Frontal cortex (tissue), 4 donors: ENCODE data around the gene TIAM1. TPM values are rescaled to one million over a fixed set of nuclear protein-coding genes. Genes with fewer than 3 reads are reported as not detected.

Experiments used
- DNase-seq, 2 donors: peaks; one replicate each; pipeline ENCODE4 v3.0.0; 2012; ENCODE audit warnings: low spot score in 2 of 2
- FAIRE-seq: peaks from 2 replicates; lab custom pipeline; 2012; peaks lifted over from hg19 to GRCh38; lab: Jason Lieb, UNC
- total RNA-seq: library from RNA; depleted of rRNA; stranded (reverse); fragments of >200 nt; gene quantifications from one replicate; pipeline ENCODE4 v1.2.3, GENCODE V29; 2014
- donor health status: control.
- donor health status: control.
- donor health status: control.

Gene TIAM1
- total RNA-seq, 1 donor from 2014 or later, result 26.5 TPM

DNA sequence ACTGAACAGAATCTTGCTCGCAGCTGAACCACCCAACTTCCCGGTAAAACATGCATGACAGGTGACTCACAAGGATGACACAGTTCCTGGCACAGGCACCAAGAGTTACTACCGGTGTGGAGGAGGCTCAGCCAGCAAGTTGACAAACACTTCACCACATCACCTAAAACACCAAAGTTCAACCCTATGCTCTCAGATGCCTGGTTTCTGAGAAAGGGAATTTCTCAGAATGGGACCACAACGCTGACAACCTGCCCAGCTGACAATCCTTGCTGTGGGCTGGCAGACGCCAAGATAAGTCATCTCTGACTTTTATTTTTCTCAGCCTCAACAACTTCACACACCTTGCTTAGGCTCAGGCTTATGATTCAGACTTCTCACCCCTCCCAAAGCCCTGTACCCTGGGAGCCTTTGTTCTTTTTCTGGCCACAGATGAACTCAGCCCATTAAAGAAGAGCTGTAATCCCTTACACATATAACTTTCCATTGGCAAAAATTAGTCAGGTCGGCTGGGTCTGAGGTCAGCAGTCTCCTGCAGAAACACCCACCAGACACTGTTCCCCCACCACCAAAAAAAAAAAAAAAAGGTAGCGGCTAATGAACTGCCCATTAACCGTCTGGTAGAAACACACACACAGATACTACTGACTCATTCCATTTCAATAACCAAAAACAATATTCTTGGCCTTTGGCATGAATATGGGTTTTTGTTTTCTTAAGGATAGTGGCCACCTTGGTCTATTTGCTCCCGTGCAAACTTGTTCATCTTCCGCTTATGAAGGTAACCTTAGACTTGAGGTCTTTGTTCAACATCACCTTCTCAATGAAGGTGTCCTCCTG, 10.8 kb upstream of the TIAM1 start:
- no peak for FAIRE-seq
- DNase-seq, result no peak

GRCh38 chr21:31354122-31354521, 10.1 kb upstream of the TIAM1 start:
- no peak for DNase-seq
- FAIRE-seq, result no peak

GRCh38 chr21:31352836-31353235, 8.8 kb upstream of the TIAM1 start:
- FAIRE-seq, result no peak

GRCh38 chr21:31351960-31352359, 7.9 kb upstream of the TIAM1 start:
- DNase-seq (no peak), FAIRE-seq (no peak)

More at GRCh38 chr21:31352836-31353235, 8.8 kb upstream of the TIAM1 start:
- DNase-seq, result no peak

DNA sequence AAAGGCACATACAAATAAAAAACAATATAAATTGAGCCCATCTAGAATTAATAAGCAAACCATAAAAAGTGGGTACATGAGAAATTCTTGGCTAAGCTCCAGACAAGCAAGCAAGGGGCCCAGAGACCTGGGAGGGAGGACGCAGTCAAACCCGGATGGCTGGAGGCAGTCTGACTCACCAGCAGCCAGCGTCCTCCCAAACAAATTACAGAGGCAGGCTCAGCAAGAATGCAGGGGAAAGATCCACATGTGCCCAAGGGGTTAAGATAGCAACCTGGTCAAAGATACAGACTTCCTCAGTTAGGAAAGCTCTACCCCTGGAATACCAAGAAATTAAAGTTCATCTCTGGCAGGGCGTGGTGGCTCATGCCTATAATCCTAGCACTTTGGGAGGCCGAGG, 7.4 kb upstream of the TIAM1 start:
- FAIRE-seq, result no peak
- DNase-seq, result no peak

DNA sequence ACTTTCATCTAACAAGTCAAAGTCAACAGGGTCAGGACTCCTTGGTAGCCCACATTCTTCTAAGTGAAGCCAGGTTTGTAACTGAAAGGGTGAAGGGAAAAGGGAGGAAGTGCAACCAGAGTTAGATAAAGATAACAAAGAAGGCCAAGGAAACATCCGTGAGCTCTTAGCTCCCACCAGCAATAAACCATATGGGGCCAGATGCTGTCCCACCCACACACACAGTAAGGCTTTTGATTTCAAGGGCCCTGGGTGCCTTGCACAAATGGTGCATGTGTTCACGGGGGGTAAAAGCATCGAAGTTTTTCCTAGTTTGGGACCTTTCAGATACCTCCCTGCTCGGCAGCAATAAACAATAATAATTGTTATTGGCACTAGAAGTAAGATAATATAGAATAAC, 5.1 kb upstream of the TIAM1 start:
- DNase-seq, result no peak
- no peak for FAIRE-seq

GRCh38 chr21:31348188-31348587, 4.1 kb upstream of the TIAM1 start:
- DNase-seq (no peak), FAIRE-seq (no peak)

GRCh38 chr21:31347435-31348032, 3.5 kb upstream of the TIAM1 start:
- FAIRE-seq (no peak), DNase-seq (no peak)

DNA sequence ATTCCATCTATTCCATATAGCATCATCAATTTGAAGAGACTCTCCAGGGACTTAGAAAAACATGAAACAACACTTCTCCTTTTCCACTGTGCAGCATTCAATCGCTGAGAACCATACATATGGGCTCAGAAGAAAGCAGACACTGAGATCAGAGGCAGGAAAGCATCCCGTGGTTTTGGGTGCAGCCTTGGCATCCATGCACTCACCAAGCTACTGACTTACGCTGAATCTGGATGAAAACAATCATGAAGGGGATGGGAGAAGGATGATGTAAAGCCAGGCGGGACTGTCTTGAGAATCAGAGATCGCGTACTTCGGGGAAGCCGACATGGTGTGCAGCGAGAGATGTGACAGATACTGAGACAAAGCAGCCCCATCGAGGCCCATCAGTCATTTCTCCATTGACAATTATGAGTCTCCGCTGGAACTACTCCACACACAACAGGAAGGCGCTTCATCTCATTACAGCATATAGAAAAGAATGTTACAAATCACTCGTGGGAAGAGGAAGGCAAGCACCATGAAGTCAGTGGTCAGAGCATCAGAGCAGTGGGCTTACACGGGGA, 2.3 kb upstream of the TIAM1 start:
- DNase-seq, result no peak
- no peak for FAIRE-seq

- DNase-seq (no peak), FAIRE-seq (no peak)
These were observed 1.1 kb upstream of the TIAM1 start for GRCh38 chr21:31345136-31345535.

GRCh38 chr21:31343030-31343510, 991 bp downstream of the TIAM1 start:
- no peak for FAIRE-seq

DNA sequence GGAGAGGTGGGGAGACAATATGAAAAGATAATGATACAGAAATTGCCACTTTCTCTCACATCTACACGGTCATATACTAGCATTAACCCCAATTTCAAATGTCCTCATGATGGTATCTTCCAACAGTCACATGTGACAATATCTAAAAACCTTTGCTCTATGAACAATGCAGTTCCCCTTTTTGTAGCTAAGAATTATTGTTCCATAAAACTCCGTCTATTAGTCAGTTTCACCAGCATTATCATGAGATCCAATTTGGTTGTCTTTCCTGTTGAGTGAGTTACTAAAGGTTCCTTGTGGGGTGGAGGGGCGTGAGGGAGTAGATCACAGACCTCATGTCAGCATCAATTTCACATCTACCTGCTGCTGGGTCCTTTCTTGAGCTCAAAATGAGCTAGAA, 1.7 kb downstream of the TIAM1 start:
- DNase-seq (no peak), FAIRE-seq (no peak)

More at GRCh38 chr21:31343030-31343510, 991 bp downstream of the TIAM1 start:
- no peak for DNase-seq

DNA sequence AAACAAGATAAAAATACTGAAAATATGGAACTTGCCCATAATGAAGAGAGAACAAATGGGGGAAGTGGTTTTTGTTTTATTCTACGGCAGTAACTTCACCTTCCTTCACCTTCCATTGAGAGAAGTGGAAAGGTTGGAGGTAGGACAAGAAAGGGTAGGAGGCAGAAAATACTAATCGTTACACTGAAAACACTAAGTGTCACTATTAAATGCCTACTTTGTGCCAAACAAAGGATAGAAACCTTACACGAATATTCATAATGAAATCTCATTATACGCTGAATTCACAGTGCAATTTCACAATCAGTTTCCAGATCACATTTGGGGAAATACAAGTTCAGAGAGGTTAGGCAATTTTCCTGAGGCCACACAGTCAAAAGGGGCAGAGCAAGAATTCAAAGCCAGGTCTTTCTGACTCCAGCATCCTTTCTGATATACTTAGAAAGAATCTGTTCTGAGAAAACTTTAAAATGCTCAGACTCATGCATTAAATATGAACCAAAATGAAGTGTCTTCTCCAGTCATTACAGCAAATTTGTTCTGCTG, 3.0 kb downstream of the TIAM1 start:
- no peak for DNase-seq
- no peak for FAIRE-seq

DNA sequence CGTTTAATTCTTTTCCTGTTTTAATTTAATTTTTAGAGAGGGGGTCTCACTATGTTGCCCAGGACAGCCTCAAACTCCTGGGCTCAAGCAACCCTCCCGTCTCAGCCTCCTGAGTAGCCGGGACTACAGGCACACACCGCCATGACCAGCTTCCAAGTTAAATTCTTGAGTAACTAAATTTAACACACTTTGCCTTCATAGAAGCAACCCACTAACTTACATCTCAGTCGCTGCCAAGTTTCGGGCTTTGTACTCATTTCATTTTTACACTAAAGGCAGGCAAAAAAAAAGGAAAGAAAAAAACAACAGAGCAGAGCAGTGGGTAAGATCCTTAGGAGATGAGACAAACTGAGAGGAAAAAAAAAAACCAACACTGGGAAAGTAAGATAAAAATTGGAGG, 3.5 kb downstream of the TIAM1 start:
- DNase-seq (no peak), FAIRE-seq (no peak)

DNA sequence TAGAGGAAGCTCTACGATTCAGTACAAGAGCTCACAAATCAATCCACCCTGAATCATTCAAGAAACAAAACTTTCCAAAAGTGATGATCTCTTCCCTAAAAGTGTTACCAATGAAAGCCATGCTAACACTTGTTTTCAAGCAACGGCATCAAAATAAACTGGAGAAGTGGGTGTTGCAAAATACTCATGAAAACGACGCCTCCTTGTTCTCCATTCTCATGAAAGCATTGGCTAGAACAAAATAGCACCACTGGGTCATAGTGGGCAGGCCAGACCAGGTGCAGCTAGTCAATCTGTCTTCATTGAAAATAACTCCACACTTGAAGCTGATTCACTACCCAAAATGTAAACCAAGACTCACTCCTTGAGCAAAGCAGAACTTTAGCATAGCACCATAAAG, 4.3 kb downstream of the TIAM1 start:
- FAIRE-seq, result no peak
- no peak for DNase-seq

GRCh38 chr21:31338908-31339368, 5.1 kb downstream of the TIAM1 start:
- FAIRE-seq, result no peak
- no peak for DNase-seq

DNA sequence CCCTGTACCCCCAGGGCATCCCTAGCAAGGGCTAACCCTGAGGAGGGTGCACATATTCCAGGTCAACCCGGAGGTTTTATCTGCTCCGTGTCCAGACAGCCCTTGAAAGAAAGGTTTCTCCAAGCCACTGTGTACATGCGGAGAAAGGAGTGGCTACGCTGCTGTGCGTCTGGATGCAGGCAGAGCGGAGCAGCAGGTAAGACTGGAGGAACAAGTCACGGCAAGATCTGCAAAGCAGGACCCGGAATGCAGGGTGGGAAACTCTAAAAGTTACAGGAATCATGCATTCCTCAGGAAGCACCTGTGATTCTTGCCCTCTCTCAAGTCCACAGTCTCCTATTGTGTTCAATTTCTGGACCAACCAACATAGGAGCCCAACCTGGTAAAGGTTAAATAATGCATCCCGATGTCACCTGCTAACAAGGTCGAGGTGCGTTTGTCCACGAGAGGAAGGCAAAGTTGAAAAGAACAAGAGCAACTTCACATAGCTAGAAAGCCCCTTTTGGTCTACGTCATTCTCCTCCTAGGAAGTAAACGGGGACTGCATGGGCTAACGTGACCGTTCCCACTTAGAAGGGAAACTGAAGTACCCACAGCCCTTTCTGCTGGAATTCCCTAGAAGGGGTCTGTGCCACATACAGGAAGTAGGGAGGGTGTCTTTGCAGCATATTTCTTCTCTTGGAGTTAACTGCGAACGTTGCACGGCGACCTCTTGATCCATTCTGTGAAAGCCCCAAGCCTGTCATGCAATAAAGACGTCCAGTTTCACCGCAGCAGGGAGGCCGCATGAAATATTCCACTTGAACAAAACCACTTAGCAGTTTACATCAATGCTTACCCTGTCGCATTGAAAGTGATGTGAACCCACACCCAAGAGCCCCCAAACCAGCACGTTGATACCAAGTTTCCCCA, 5.8 kb downstream of the TIAM1 start:
- no peak for FAIRE-seq

GRCh38 chr21:31337086-31337485, 7.0 kb downstream of the TIAM1 start:
- DNase-seq (no peak), FAIRE-seq (no peak)

More for the DNA sequence above, 5.8 kb downstream of the TIAM1 start:
- no peak for DNase-seq

- no peak for DNase-seq
- FAIRE-seq, result no peak
These were observed 7.4 kb downstream of the TIAM1 start for GRCh38 chr21:31336739-31337040.
